ENCODE data around the gene MON1A. TPM values are rescaled to one million over a fixed set of nuclear protein-coding genes. Genes with fewer than 3 reads are reported as not detected.
"Not testable (repeated sequence)": the region's sequence is repeated elsewhere in the genome, so short reads cannot be mapped to it uniquely, and the experiment has no call there.

The MON1A gene
- total RNA-seq, 2 experiments from 2014 or later: 13.4 to 15.0 TPM

- ChIA-PET POLR2A (interaction anchor here (0.8 to 2.2 kb wide), 6 partner anchors 10 to 358 kb away, joined by 3 to 24 read pairs (median 3); partner anchors contain the start of genes MON1A and RBM5), CTCF (interaction anchor here (1.2 to 2.3 kb wide), 2 partner anchors 10 to 99 kb away, joined by 3 to 19 read pairs; partner anchors contain the start of gene MON1A)
- H3K9me3 Mint-ChIP-seq (ENCODE audit: insufficient read depth): no peaks in the 10 kb centered on the region
- H3K27me3 Mint-ChIP-seq (ENCODE audit: low read depth): no peaks in the 10 kb centered on the region
- H3K4me1 Mint-ChIP-seq (ENCODE audit: low read depth): peaks cover 27% of the 10 kb centered on the region
- peaks cover 18% of the 10 kb centered on the region for H3K36me3 Mint-ChIP-seq (ENCODE audit: low read depth)
- peak within 1 kb of the TSS; percentile 98 for H3K27ac Mint-ChIP-seq
- peak within 1 kb of the TSS; percentile 99 for H3K4me3 Mint-ChIP-seq
- DNase-seq (peak; percentile 98), ATAC-seq (peak; percentile 97)
Measured at GRCh38 chr3:49939858-49940666, 10.5 kb upstream of the MON1A start, which contains the start of gene RBM6. RBM6 (plus strand) TSS chr3:49940150; CDS start chr3:49962642, 22,492 bp downstream.

GRCh38 chr3:49937090-49937489 is 7.5 kb upstream of the MON1A start:
- H3K27ac Mint-ChIP-seq: no peak overlapping the region
- POLR2A ChIA-PET: no interaction called here
- no peak for ATAC-seq

GRCh38 chr3:49932281-49932680 is 2.7 kb upstream of the MON1A start:
- H3K4me3 Mint-ChIP-seq; H3K27me3 Mint-ChIP-seq (ENCODE audit: low read depth); H3K9me3 Mint-ChIP-seq (ENCODE audit: insufficient read depth); H3K36me3 Mint-ChIP-seq (ENCODE audit: low read depth); H3K27ac Mint-ChIP-seq; CTCF ChIA-PET; ATAC-seq; DNase-seq: not testable (repeated sequence)
- POLR2A ChIA-PET: interaction anchor here (0.7 kb wide), 1 partner anchor 37 kb away, joined by 3 read pairs; no protein-coding TSS in a partner anchor
- peaks cover 23% of the 10 kb centered on the region for H3K4me1 Mint-ChIP-seq (ENCODE audit: low read depth)

More at GRCh38 chr3:49937090-49937489, 7.5 kb upstream of the MON1A start:
- no peak for DNase-seq
- H3K4me3 Mint-ChIP-seq: no peak overlapping the region
- H3K9me3 Mint-ChIP-seq (ENCODE audit: insufficient read depth): no peaks in the 10 kb centered on the region
- no peaks in the 10 kb centered on the region for H3K27me3 Mint-ChIP-seq (ENCODE audit: low read depth)
- CTCF ChIA-PET: no interaction called here
- H3K4me1 Mint-ChIP-seq (ENCODE audit: low read depth): peaks cover 15% of the 10 kb centered on the region
- H3K36me3 Mint-ChIP-seq (ENCODE audit: low read depth): peaks cover 6% of the 10 kb centered on the region

GRCh38 chr3:49930922-49931321 is 1.3 kb upstream of the MON1A start:
- Mint-ChIP-seq H3K9me3 (ENCODE audit: insufficient read depth) (no peaks in the 10 kb centered on the region), H3K36me3 (ENCODE audit: low read depth) (peaks cover 4% of the 10 kb centered on the region), H3K27ac (no peak overlapping the region), H3K4me1 (ENCODE audit: low read depth) (peaks cover 24% of the 10 kb centered on the region), H3K27me3 (ENCODE audit: low read depth) (no peaks in the 10 kb centered on the region), H3K4me3 (no peak overlapping the region)
- POLR2A ChIA-PET: interaction anchor here (3.0 kb wide), 1 partner anchor 9 kb away, joined by 24 read pairs; the partner anchor contains the start of gene RBM6
- ATAC-seq: no peak
- CTCF ChIA-PET: interaction anchor here (0.7 to 3.1 kb wide), 2 partner anchors 9 to 24 kb away, joined by 3 to 19 read pairs; partner anchors contain the start of gene RBM6
- DNase-seq: no peak

- ChIA-PET POLR2A (interaction anchor here (3.0 kb wide), 1 partner anchor 10 kb away, joined by 24 read pairs; the partner anchor contains the start of gene RBM6), CTCF (interaction anchor here (1.1 to 3.1 kb wide), 3 partner anchors 9 to 14 kb away, joined by 3 to 19 read pairs (median 3); partner anchors contain the start of gene RBM6)
- Mint-ChIP-seq H3K4me3 (peak overlapping the region; percentile 80), H3K27me3 (ENCODE audit: low read depth) (no peaks in the 10 kb centered on the region), H3K9me3 (ENCODE audit: insufficient read depth) (no peaks in the 10 kb centered on the region), H3K36me3 (ENCODE audit: low read depth) (peaks cover 4% of the 10 kb centered on the region), H3K27ac (peak overlapping the region; percentile 81), H3K4me1 (ENCODE audit: low read depth) (peaks cover 26% of the 10 kb centered on the region)
- ATAC-seq: no peak
- DNase-seq: no peak
Measured at GRCh38 chr3:49930168-49930690, 618 bp upstream of the MON1A start.

- no peaks in the 10 kb centered on the region for H3K9me3 Mint-ChIP-seq (ENCODE audit: insufficient read depth)
- H3K27ac Mint-ChIP-seq: peak overlapping the region; percentile 25
- H3K4me3 Mint-ChIP-seq: peak overlapping the region; percentile 80
Measured at GRCh38 chr3:49928481-49929017, 1.1 kb downstream of the MON1A start.

GRCh38 chr3:49927798-49928197 is 1.8 kb downstream of the MON1A start:
- Mint-ChIP-seq H3K4me3 (peak overlapping the region; percentile 80), H3K27me3 (ENCODE audit: low read depth) (no peaks in the 10 kb centered on the region), H3K4me1 (ENCODE audit: low read depth) (peaks cover 26% of the 10 kb centered on the region), H3K9me3 (ENCODE audit: insufficient read depth) (no peaks in the 10 kb centered on the region), H3K27ac (no peak overlapping the region), H3K36me3 (ENCODE audit: low read depth) (peaks cover 7% of the 10 kb centered on the region)
- ChIA-PET CTCF (no interaction called here), POLR2A (no interaction called here)
- ATAC-seq (no peak), DNase-seq (no peak)

More at GRCh38 chr3:49928481-49929017, 1.1 kb downstream of the MON1A start:
- Mint-ChIP-seq H3K4me1 (ENCODE audit: low read depth) (peaks cover 26% of the 10 kb centered on the region), H3K27me3 (ENCODE audit: low read depth) (no peaks in the 10 kb centered on the region), H3K36me3 (ENCODE audit: low read depth) (peaks cover 7% of the 10 kb centered on the region)
- ATAC-seq: no peak
- DNase-seq: no peak
- ChIA-PET POLR2A (interaction anchor here (3.0 kb wide), 1 partner anchor 11 kb away, joined by 24 read pairs; the partner anchor contains the start of gene RBM6), CTCF (interaction anchor here (1.1 to 3.1 kb wide), 2 partner anchors 9 to 11 kb away, joined by 3 to 19 read pairs; partner anchors contain the start of gene RBM6)

GRCh38 chr3:49926117-49926728 is 3.4 kb downstream of the MON1A start:
- Mint-ChIP-seq H3K4me1 (ENCODE audit: low read depth) (peaks cover 26% of the 10 kb centered on the region), H3K36me3 (ENCODE audit: low read depth) (peaks cover 7% of the 10 kb centered on the region), H3K9me3 (ENCODE audit: insufficient read depth) (no peaks in the 10 kb centered on the region), H3K27me3 (ENCODE audit: low read depth) (no peaks in the 10 kb centered on the region), H3K27ac (peak overlapping the region; percentile 12), H3K4me3 (no peak overlapping the region)
- ChIA-PET POLR2A (no interaction called here), CTCF (no interaction called here)
- ATAC-seq (no peak), DNase-seq (no peak)

GRCh38 chr3:49925485-49925884 is 4.1 kb downstream of the MON1A start:
- Mint-ChIP-seq H3K27me3 (ENCODE audit: low read depth) (no peaks in the 10 kb centered on the region), H3K4me3 (no peak overlapping the region), H3K36me3 (ENCODE audit: low read depth) (peaks cover 7% of the 10 kb centered on the region), H3K27ac (no peak overlapping the region), H3K9me3 (ENCODE audit: insufficient read depth) (no peaks in the 10 kb centered on the region), H3K4me1 (ENCODE audit: low read depth) (peaks cover 24% of the 10 kb centered on the region)
- DNase-seq: no peak
- POLR2A ChIA-PET: interaction anchor here (1.7 kb wide), 1 partner anchor 15 kb away, joined by 6 read pairs; the partner anchor contains the start of gene RBM6
- ATAC-seq: no peak
- CTCF ChIA-PET: interaction anchor here (1.5 kb wide), 1 partner anchor 9 kb away, joined by 4 read pairs; no protein-coding TSS in a partner anchor

GRCh38 chr3:49924683-49925082 is 4.9 kb downstream of the MON1A start:
- no peaks in the 10 kb centered on the region for H3K27me3 Mint-ChIP-seq (ENCODE audit: low read depth)
- POLR2A ChIA-PET: interaction anchor here (0.6 to 1.7 kb wide), 2 partner anchors 16 to 69 kb away, joined by 3 to 6 read pairs; partner anchors contain the start of genes RBM6 and TRAIP
- DNase-seq (no peak), ATAC-seq (no peak)
- H3K9me3 Mint-ChIP-seq (ENCODE audit: insufficient read depth): no peaks in the 10 kb centered on the region
- peaks cover 7% of the 10 kb centered on the region for H3K36me3 Mint-ChIP-seq (ENCODE audit: low read depth)
- peaks cover 18% of the 10 kb centered on the region for H3K4me1 Mint-ChIP-seq (ENCODE audit: low read depth)
- H3K4me3 Mint-ChIP-seq: no peak overlapping the region
- CTCF ChIA-PET: interaction anchor here (1.5 kb wide), 1 partner anchor 8 kb away, joined by 4 read pairs; no protein-coding TSS in a partner anchor
- no peak overlapping the region for H3K27ac Mint-ChIP-seq
